T-helper 2 cell treated with Interferon-gamma antibody and Interleukin-4, amounts not matched to agents 5 μg/mL and 100 μg/mL, for 36 hours (primary cell): Measurements from ENCODE around the gene IQSEC3.
"Not testable (repeated sequence)": the region's sequence is repeated elsewhere in the genome, so short reads cannot be mapped to it uniquely, and the experiment has no call there.

Source experiments
- DNase-seq: peaks from one replicate; pipeline ENCODE4 v3.0.0; 2021; ENCODE audit warnings: low spot score
- H3K27ac Mint-ChIP-seq: one replicate; pipeline ENCODE4 v1.8.0; 2021; ENCODE audit warnings: mild to moderate bottlenecking, mixed read lengths
- H3K27me3 Mint-ChIP-seq: one replicate; pipeline ENCODE4 v1.8.0; 2021; ENCODE audit warnings: low read depth, mixed read lengths
- H3K36me3 Mint-ChIP-seq: one replicate; pipeline ENCODE4 v1.8.0; 2021; ENCODE audit warnings: low read depth, mixed read lengths
- H3K4me1 Mint-ChIP-seq: one replicate; pipeline ENCODE4 v1.8.0; 2021; ENCODE audit warnings: low read depth, mixed read lengths
- H3K4me3 Mint-ChIP-seq: one replicate; pipeline ENCODE4 v1.8.0; 2022; ENCODE audit warnings: mild to moderate bottlenecking, moderate library complexity, mixed read lengths
- H3K9me3 Mint-ChIP-seq: one replicate; pipeline ENCODE4 v1.8.0; 2021; ENCODE audit warnings: mixed read lengths

Gene IQSEC3

GRCh38 chr12:178829-179109, 112.2 kb downstream of the IQSEC3 start:
- Mint-ChIP-seq H3K4me1 (peaks cover 7% of the 10 kb centered on the region), H3K27ac (no peak overlapping the region), H3K27me3 (peaks cover 2% of the 10 kb centered on the region), H3K36me3 (no peaks in the 10 kb centered on the region), H3K4me3 (no peak overlapping the region), H3K9me3 (no peaks in the 10 kb centered on the region)
- no peak for DNase-seq

- Mint-ChIP-seq H3K27me3 (peaks cover 2% of the 10 kb centered on the region), H3K27ac (no peak overlapping the region), H3K9me3 (no peaks in the 10 kb centered on the region), H3K4me1 (peaks cover 7% of the 10 kb centered on the region), H3K4me3 (no peak overlapping the region), H3K36me3 (no peaks in the 10 kb centered on the region)
- DNase-seq, result no peak
Measured at GRCh38 chr12:179131-179884, 112.7 kb downstream of the IQSEC3 start.

DNA sequence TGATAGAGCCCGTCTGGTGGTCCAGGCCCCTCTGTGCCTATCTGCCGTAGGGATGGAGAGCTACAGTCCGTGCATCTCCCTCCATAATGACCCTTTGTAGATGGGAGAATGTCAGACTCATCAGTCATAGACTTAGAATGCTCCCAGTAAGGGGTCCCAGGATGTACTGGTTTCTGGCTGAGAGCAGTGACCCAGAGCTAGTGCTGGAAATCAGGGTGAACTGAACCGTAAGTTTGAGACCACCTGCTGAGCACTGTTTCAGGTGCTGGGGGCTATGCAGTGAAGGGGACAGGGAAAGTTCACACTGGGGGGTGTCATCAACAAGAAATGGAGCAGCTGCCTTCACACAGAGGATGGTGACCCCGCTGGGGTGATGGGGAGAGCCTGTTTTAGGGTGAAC, 113.3 kb downstream of the IQSEC3 start:
- Mint-ChIP-seq H3K36me3 (no peaks in the 10 kb centered on the region), H3K27me3 (peaks cover 4% of the 10 kb centered on the region), H3K9me3 (no peaks in the 10 kb centered on the region), H3K4me1 (peaks cover 7% of the 10 kb centered on the region), H3K4me3 (no peak overlapping the region), H3K27ac (no peak overlapping the region)
- DNase-seq, result no peak

GRCh38 chr12:180445-180844, 113.9 kb downstream of the IQSEC3 start:
- Mint-ChIP-seq H3K27me3 (peaks cover 4% of the 10 kb centered on the region), H3K9me3 (no peaks in the 10 kb centered on the region), H3K4me3 (no peak overlapping the region), H3K4me1 (peaks cover 7% of the 10 kb centered on the region), H3K27ac (no peak overlapping the region), H3K36me3 (no peaks in the 10 kb centered on the region)
- no peak for DNase-seq

DNA sequence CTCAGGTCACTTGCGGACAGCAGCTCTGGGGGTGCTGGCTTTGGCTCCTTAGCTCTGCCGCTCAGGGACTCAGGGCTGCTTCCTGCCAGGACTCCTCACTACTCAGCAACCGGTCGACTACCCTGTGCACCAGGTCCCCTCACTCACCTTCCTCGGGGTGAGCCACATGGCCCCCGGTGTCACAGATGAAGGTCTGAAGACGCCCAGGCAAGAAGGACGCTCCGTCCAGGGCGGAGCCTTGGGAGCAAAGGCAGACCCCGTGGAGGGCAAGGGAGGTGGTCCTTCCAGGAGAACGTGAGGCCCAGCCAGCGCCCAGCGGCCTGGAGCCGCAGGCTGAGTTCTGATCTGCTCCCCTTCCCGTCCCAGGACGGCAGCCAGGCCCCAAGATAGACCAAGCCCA, 115.4 kb downstream of the IQSEC3 start:
- peaks cover 4% of the 10 kb centered on the region for H3K27me3 Mint-ChIP-seq
- H3K4me1 Mint-ChIP-seq, result peaks cover 7% of the 10 kb centered on the region
- no peaks in the 10 kb centered on the region for H3K36me3 Mint-ChIP-seq
- H3K9me3 Mint-ChIP-seq, result no peaks in the 10 kb centered on the region
- no peak overlapping the region for H3K4me3 Mint-ChIP-seq
- no peak for DNase-seq
- no peak overlapping the region for H3K27ac Mint-ChIP-seq

DNA sequence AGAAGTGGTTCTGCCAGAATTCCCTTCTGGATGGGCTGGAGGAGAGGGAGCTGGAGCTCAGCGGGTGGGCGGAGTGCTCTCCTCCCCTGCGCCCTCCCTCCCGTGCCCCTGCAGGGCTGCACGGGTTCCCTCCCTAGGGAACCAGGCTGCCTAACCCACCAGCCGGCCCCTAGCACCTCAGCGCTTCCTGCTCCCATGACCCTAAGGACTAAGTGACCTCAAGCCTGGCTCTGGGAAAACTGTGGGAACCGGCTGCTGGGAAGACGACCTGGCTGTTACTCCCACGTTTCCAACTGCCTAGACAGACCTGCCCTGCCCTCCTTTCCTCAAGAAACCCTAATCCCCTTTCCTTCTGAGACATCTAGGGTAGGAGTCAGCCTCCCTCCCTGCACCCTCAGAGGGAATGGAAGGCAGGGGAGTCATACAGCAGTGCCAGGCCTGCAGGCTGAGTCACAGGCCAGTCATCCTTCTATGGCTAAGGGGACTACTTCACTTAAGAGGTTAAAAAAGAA, 115.9 kb downstream of the IQSEC3 start:
- Mint-ChIP-seq H3K27ac (no peak overlapping the region), H3K9me3 (no peaks in the 10 kb centered on the region), H3K4me1 (peaks cover 7% of the 10 kb centered on the region), H3K4me3 (no peak overlapping the region), H3K27me3 (peaks cover 4% of the 10 kb centered on the region), H3K36me3 (no peaks in the 10 kb centered on the region)
- DNase-seq, result no peak

GRCh38 chr12:184811-185575, 118.4 kb downstream of the IQSEC3 start:
- Mint-ChIP-seq H3K4me3 (no peak overlapping the region), H3K9me3 (no peaks in the 10 kb centered on the region), H3K4me1 (peaks cover 4% of the 10 kb centered on the region), H3K36me3 (no peaks in the 10 kb centered on the region), H3K27me3 (peaks cover 4% of the 10 kb centered on the region), H3K27ac (no peak overlapping the region)
- DNase-seq, result no peak

DNA sequence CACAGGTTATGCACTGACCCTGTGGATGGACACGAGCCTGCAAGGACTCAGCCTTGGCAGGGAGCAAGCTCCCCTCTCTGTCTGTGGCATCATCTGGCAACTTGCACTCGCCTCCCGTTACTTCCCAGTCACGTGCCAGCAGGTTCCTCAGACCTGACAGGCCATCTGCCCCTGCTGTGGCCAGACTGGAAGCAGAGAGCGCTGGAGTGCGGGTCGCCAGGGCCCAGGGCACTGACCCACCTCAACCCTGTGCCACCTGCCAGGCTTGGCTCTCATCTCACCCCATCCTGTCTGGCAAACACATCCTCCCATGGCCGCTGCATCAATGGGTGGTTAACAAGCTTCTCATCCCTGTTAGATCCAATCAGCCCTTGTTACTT, 119.0 kb downstream of the IQSEC3 start:
- H3K4me1 Mint-ChIP-seq, result no peaks in the 10 kb centered on the region
- H3K9me3 Mint-ChIP-seq, result no peaks in the 10 kb centered on the region
- H3K27me3 Mint-ChIP-seq, result peaks cover 4% of the 10 kb centered on the region
- no peak for DNase-seq
- no peak overlapping the region for H3K4me3 Mint-ChIP-seq
- no peak overlapping the region for H3K27ac Mint-ChIP-seq
- no peaks in the 10 kb centered on the region for H3K36me3 Mint-ChIP-seq

GRCh38 chr12:186006-186625, 119.5 kb downstream of the IQSEC3 start:
- H3K4me1 Mint-ChIP-seq, result no peaks in the 10 kb centered on the region
- no peak overlapping the region for H3K4me3 Mint-ChIP-seq
- no peak for DNase-seq
- H3K27ac Mint-ChIP-seq, result no peak overlapping the region
- H3K9me3 Mint-ChIP-seq, result no peaks in the 10 kb centered on the region
- peaks cover 4% of the 10 kb centered on the region for H3K27me3 Mint-ChIP-seq
- H3K36me3 Mint-ChIP-seq, result no peaks in the 10 kb centered on the region

- not testable (repeated sequence) for H3K4me1 Mint-ChIP-seq, H3K27me3 Mint-ChIP-seq
Measured at GRCh38 chr12:187986-188909, 121.7 kb downstream of the IQSEC3 start.

GRCh38 chr12:188910-189621, 122.5 kb downstream of the IQSEC3 start:
- Mint-ChIP-seq H3K36me3 (no peaks in the 10 kb centered on the region), H3K4me1 (no peaks in the 10 kb centered on the region), H3K9me3 (no peaks in the 10 kb centered on the region), H3K27me3 (peaks cover 2% of the 10 kb centered on the region), H3K4me3 (peak overlapping the region; percentile 78), H3K27ac (peak overlapping the region; percentile 45)
- peak; percentile 41 for DNase-seq

More at GRCh38 chr12:187986-188909, 121.7 kb downstream of the IQSEC3 start:
- not testable (repeated sequence) for H3K9me3 Mint-ChIP-seq, DNase-seq, H3K27ac Mint-ChIP-seq, H3K36me3 Mint-ChIP-seq
- H3K4me3 Mint-ChIP-seq, result peak overlapping the region; percentile 78

GRCh38 chr12:189622-189962, 123.0 kb downstream of the IQSEC3 start:
- no peak overlapping the region for H3K27ac Mint-ChIP-seq
- no peak overlapping the region for H3K4me3 Mint-ChIP-seq
- DNase-seq, result no peak
- H3K4me1 Mint-ChIP-seq, result no peaks in the 10 kb centered on the region
- no peaks in the 10 kb centered on the region for H3K9me3 Mint-ChIP-seq
- H3K27me3 Mint-ChIP-seq, result peaks cover 2% of the 10 kb centered on the region
- H3K36me3 Mint-ChIP-seq, result no peaks in the 10 kb centered on the region

GRCh38 chr12:190881-191280, 124.3 kb downstream of the IQSEC3 start:
- Mint-ChIP-seq H3K27ac (no peak overlapping the region), H3K9me3 (no peaks in the 10 kb centered on the region), H3K4me3 (no peak overlapping the region), H3K27me3 (no peaks in the 10 kb centered on the region), H3K36me3 (no peaks in the 10 kb centered on the region), H3K4me1 (no peaks in the 10 kb centered on the region)
- no peak for DNase-seq
